Endothelial cell of umbilical vein (primary cell): ENCODE measurements around the gene OSBP2. TPM values are rescaled to one million over a fixed set of nuclear protein-coding genes. Genes with fewer than 3 reads are reported as not detected.
"Not testable (repeated sequence)": the region's sequence is repeated elsewhere in the genome, so short reads cannot be mapped to it uniquely, and the experiment has no call there.

ENCODE experiments used
- BruUV-seq: library from RNA; stranded (reverse); fragments of 400-500 nt; replicated peaks from 2 replicates; lab custom pipeline; 2021; lab: Mats Ljungman, UMichigan
- CTCF ChIA-PET: fragments of 300-600, 350-600 bp; sonication (Branson Sonifier 250); formaldehyde crosslinking; loops from one replicate; lab custom pipeline; 2021; ENCODE audit warnings: antibody characterized with exemption, inconsistent platforms; lab: Charles Lee
- POLR2A ChIA-PET: fragments of 300-600, 350-600 bp; sonication (Branson Sonifier 250); formaldehyde crosslinking; loops from one replicate; lab custom pipeline; 2021; ENCODE audit warnings: antibody characterized with exemption, inconsistent platforms; lab: Charles Lee
- DNase-seq: peaks from one replicate; pipeline ENCODE4 v3.0.0-alpha.2; 2011; ENCODE audit warnings: low read depth, low spot score
- FAIRE-seq: peaks from 2 replicates; lab custom pipeline; 2011; peaks lifted over from hg19 to GRCh38; lab: Jason Lieb, UNC
- H2AFZ ChIP-seq: 2 replicates; pipeline ENCODE4 v1.6.0; 2012; ENCODE audit warnings: low read depth, low read length, control low read depth, inconsistent platforms
- H3K27ac ChIP-seq: 2 replicates; pipeline ENCODE4 v1.5.1; 2011; ENCODE audit warnings: low read depth, mild to moderate bottlenecking, control low read depth, low read length, moderate library complexity; ENCODE audit not compliant: insufficient read depth
- H3K27me3 ChIP-seq, 2 experiments: 2 replicates each; pipeline versions ENCODE4 v1.6.0 to v1.6.1; 2011; ENCODE audit warnings: low read length in 2 of 2, mixed read lengths in 1 of 2; ENCODE audit not compliant: control insufficient read depth in 2 of 2, insufficient read depth in 2 of 2
- H3K36me3 ChIP-seq, 2 experiments: 2 replicates in 1 of 2; 3 replicates in 1 of 2; pipeline ENCODE4 v1.5.1; 2011; ENCODE audit warnings: low read length in 2 of 2, mild to moderate bottlenecking in 1 of 2, moderate library complexity in 1 of 2; ENCODE audit not compliant: control insufficient read depth in 2 of 2, insufficient read depth in 2 of 2; ENCODE audit errors: extremely low read depth in 1 of 2
- H3K4me1 ChIP-seq: 3 replicates; pipeline ENCODE4 v1.5.1; 2011; ENCODE audit warnings: mild to moderate bottlenecking, low read length; ENCODE audit not compliant: control insufficient read depth, insufficient read depth; ENCODE audit errors: extremely low read depth
- H3K4me2 ChIP-seq: 2 replicates; pipeline ENCODE4 v1.6.1; 2011; ENCODE audit warnings: low read length, control low read depth, mixed read lengths; ENCODE audit not compliant: insufficient read depth
- H3K4me3 ChIP-seq, 3 experiments: fragments of 200-600 bp in 1 of 3; sonication (generic), shearing (Covaris generic) in 1 of 3; replicated peaks in 1 of 3; 2 replicates each; pipeline ENCODE4 v1.5.1; 2011 to 2016; ENCODE audit warnings: control low read depth in 3 of 3, low read length in 3 of 3, mild to moderate bottlenecking in 2 of 3, inconsistent platforms in 1 of 3, low read depth in 1 of 3, moderate library complexity in 1 of 3; ENCODE audit not compliant: insufficient read depth in 1 of 3
- H3K79me2 ChIP-seq: 2 replicates; pipeline ENCODE4 v1.6.0; 2012; ENCODE audit warnings: low read length, inconsistent platforms; ENCODE audit not compliant: control insufficient read depth, insufficient read depth
- H3K9ac ChIP-seq: replicated peaks from 2 replicates; pipeline ENCODE3; 2011; ENCODE audit warnings: low read length, control low read depth; ENCODE audit not compliant: insufficient read depth; ENCODE audit errors: extremely low read depth
- H3K9me1 ChIP-seq: replicated peaks from 3 replicates; pipeline ENCODE4 v1.6.0; 2011; ENCODE audit warnings: mild to moderate bottlenecking, low read length; ENCODE audit not compliant: control insufficient read depth, insufficient read depth; ENCODE audit errors: extremely low read depth
- H3K9me3 ChIP-seq: replicated peaks from 2 replicates; pipeline ENCODE4 v1.5.1; 2012; ENCODE audit warnings: low read length, inconsistent platforms; ENCODE audit not compliant: control insufficient read depth, insufficient read depth
- H4K20me1 ChIP-seq: replicated peaks from 2 replicates; pipeline ENCODE3; 2011; ENCODE audit warnings: mild to moderate bottlenecking, low read length; ENCODE audit not compliant: control insufficient read depth, insufficient read depth; ENCODE audit errors: extremely low read depth
- CTCF ChIP-seq, 2 donors: IDR thresholded peaks; 1 replicate in 1 of 2; 2 replicates in 1 of 2; pipeline ENCODE4 v1.5.1; 2011; ENCODE audit warnings: low read length in 2 of 2, mild to moderate bottlenecking in 2 of 2, moderate library complexity in 2 of 2, control low read depth in 1 of 2, inconsistent platforms in 1 of 2, low read depth in 1 of 2; ENCODE audit not compliant: insufficient read depth in 1 of 2; ENCODE audit errors: extremely low read depth in 1 of 2
- EZH2 ChIP-seq: IDR thresholded peaks from 2 replicates; pipeline ENCODE4 v1.6.1; 2012; ENCODE audit warnings: borderline replicate concordance, low read depth, mild to moderate bottlenecking, moderate library complexity, low read length, inconsistent platforms; ENCODE audit not compliant: severe bottlenecking
- FOS ChIP-seq: IDR thresholded peaks from 2 replicates; pipeline ENCODE4 v1.6.1; 2011; ENCODE audit warnings: mild to moderate bottlenecking, low read length, moderate library complexity, borderline replicate concordance; ENCODE audit not compliant: insufficient read depth
- GATA2 ChIP-seq: IDR thresholded peaks from 2 replicates; pipeline ENCODE4 v1.7.0; 2011; ENCODE audit warnings: low read depth, mild to moderate bottlenecking, moderate library complexity, mixed read lengths, low read length; ENCODE audit not compliant: insufficient read length, insufficient read depth
- JUN ChIP-seq: IDR thresholded peaks from 2 replicates; pipeline ENCODE4 v1.6.1; 2011; ENCODE audit warnings: borderline replicate concordance, low read depth; ENCODE audit not compliant: insufficient read length, insufficient read depth
- MYC ChIP-seq: IDR thresholded peaks from one replicate; pipeline ENCODE4 v1.6.1; 2011; ENCODE audit warnings: mild to moderate bottlenecking, low read depth, low read length
- POLR2A ChIP-seq: IDR thresholded peaks from 2 replicates; pipeline ENCODE4 v1.6.1; 2012; ENCODE audit warnings: low read depth, mild to moderate bottlenecking, control low read depth, low read length
- POLR2AphosphoS5 ChIP-seq: IDR thresholded peaks from 2 replicates; pipeline ENCODE4 v1.6.1; 2012; ENCODE audit warnings: low read depth, mild to moderate bottlenecking, control low read depth, low read length, moderate library complexity; ENCODE audit not compliant: insufficient read depth
- dilution Hi-C: fragments of 300-500 bp; cut with MboI; formaldehyde crosslinking; loops from one replicate; pipeline ENCODE4 v1.15.0; 2019; ENCODE audit warnings: low sequenced_read_pairs; ENCODE audit not compliant: extremely low pct_ligation_motif_present
- intact Hi-C: fragments of 100-400 bp; cut with micrococcal nuclease; formaldehyde crosslinking; loops from one replicate; pipeline ENCODE4 v1.10.0; 2022
- polyA plus RNA-seq, 4 experiments: library from polyadenylated mRNA; depleted of rRNA in 3 of 4; stranded (reverse) in 3 of 4; unstranded in 1 of 4; fragments of >200 nt; gene quantifications; 2 replicates each; pipeline versions ENCODE4 v1.2.1 to v1.2.3, GENCODE V29; 2011 to 2012; ENCODE audit warnings: missing spikeins in 1 of 4
- total RNA-seq: library from RNA; stranded (reverse); gene quantifications from 2 replicates; pipeline ENCODE4 v1.2.3, GENCODE V29; 2021
- TF ChIP-seq, protein P1 (sequence below): IDR thresholded peaks from 2 replicates; pipeline ENCODE4 v1.6.1; 2011; ENCODE audit not compliant: insufficient read depth, insufficient read length

Gene OSBP2
- total and polyA plus RNA-seq, 2 donors (not counting 3 experiments of a cell fraction or from before 2014, with no cell fraction given), result 4.1 to 7.5 TPM

- no peak for FAIRE-seq
Observed at GRCh38 chr22:30675436-30675835, 19.2 kb upstream of the OSBP2 start.

DNA sequence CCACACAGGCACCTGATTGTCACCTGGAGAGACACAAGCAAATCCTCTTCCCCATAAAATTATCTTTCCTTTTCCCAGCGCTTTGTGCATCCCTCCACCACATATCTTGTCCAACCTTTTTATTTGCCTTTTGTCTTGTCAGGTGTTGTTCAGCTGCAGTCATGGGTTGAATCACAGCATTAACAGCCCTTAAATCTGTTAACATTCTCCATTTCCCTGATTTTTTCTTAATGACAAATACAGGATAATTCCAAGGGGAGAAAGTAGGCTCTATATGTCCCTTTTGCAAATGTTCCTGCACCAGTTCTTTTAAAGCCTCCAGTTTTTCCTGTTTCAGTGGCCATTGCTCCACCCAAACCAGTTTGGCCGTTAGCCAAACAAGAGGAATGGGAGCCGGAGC is 18.1 kb upstream of the OSBP2 start:
- H3K4me2 ChIP-seq, H3K9ac ChIP-seq, H3K79me2 ChIP-seq, H3K4me3 ChIP-seq, H2AFZ ChIP-seq, DNase-seq, FAIRE-seq, H3K27ac ChIP-seq, BruUV-seq, H3K9me3 ChIP-seq, CTCF ChIA-PET, H3K9me1 ChIP-seq, H3K4me1 ChIP-seq, dilution Hi-C loops, H4K20me1 ChIP-seq, H3K27me3 ChIP-seq, intact Hi-C loops, POLR2A ChIA-PET, H3K36me3 ChIP-seq: not testable (repeated sequence)

More at GRCh38 chr22:30675436-30675835, 19.2 kb upstream of the OSBP2 start:
- H4K20me1 ChIP-seq, result no peaks in the 10 kb centered on the region
- dilution Hi-C loops (no loop called here), intact Hi-C loops (no loop called here)
- ChIA-PET CTCF (interaction anchor here (1.6 kb wide), 1 partner anchor 79 kb away, joined by 6 read pairs; no protein-coding TSS in a partner anchor), POLR2A (no interaction called here)
- no TSS peak for BruUV-seq
- H3K4me3 ChIP-seq, result no peak overlapping the region
- H3K4me1 ChIP-seq, result peaks cover 7% of the 10 kb centered on the region
- H3K27me3 ChIP-seq, result no peaks in the 10 kb centered on the region
- H3K9me3 ChIP-seq, result no peaks in the 10 kb centered on the region
- no peak for DNase-seq
- no peak overlapping the region for H3K4me2 ChIP-seq
- H3K9ac ChIP-seq, result no peak overlapping the region
- TF ChIP-seq, protein P1, sequence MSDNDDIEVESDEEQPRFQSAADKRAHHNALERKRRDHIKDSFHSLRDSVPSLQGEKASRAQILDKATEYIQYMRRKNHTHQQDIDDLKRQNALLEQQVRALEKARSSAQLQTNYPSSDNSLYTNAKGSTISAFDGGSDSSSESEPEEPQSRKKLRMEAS, result no peak
- TF ChIP-seq POLR2A, result no peak
- TF ChIP-seq CTCF (IDR thresholded peaks at IDR 0.05; ENCODE audit: extremely low read depth in 1 of 2, insufficient read depth in 1 of 2, low read depth in 1 of 2, low read length in 2 of 2), result no peak
- TF ChIP-seq JUN, result no peak
- no peak for TF ChIP-seq MYC
- no peak for TF ChIP-seq EZH2
- no peak for TF ChIP-seq POLR2AphosphoS5
- no peak for TF ChIP-seq FOS
- no peak for TF ChIP-seq GATA2
- no peaks in the 10 kb centered on the region for H3K36me3 ChIP-seq
- H3K9me1 ChIP-seq, result no peaks in the 10 kb centered on the region
- H3K27ac ChIP-seq, result no peak overlapping the region
- no peak overlapping the region for H2AFZ ChIP-seq
- no peaks in the 10 kb centered on the region for H3K79me2 ChIP-seq
